HG03457 (cell line): Measurements from ENCODE around the gene ADAMTSL3.
"Not testable (repeated sequence)": the region's sequence is repeated elsewhere in the genome, so short reads cannot be mapped to it uniquely, and the experiment has no call there.

Experiments used
- ATAC-seq: cut with Tn5 transposase; IDR thresholded peaks from one replicate; pipeline ENCODE4 v1.9.1; 2021; ENCODE audit warnings: moderate number of reproducible peaks; ENCODE audit not compliant: unreplicated experiment

The ADAMTSL3 gene

GRCh38 chr15:84078038-84078437 lies 424.1 kb downstream of the ADAMTSL3 start:
- not testable (repeated sequence) for ATAC-seq

- ATAC-seq: not testable (repeated sequence)
These were observed 425.5 kb downstream of the ADAMTSL3 start for GRCh38 chr15:84079325-84079884.

- ATAC-seq: no peak
These were observed 426.2 kb downstream of the ADAMTSL3 start for GRCh38 chr15:84079885-84080777.

DNA sequence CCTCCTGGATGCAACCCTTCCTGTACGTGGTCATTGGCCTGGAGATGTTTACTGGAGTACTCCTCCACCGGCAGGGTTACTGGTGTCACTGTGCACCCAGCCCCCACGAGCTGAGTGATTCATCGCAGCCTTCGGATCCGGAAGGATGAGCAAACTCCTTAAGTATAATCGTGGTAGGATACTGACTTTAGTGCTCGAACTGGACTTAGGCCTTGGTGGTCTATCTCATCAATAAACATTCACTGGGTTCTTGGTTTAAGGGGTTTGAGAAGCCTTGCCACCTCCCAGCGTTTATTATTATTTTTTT lies 426.8 kb downstream of the ADAMTSL3 start:
- not testable (repeated sequence) for ATAC-seq

DNA sequence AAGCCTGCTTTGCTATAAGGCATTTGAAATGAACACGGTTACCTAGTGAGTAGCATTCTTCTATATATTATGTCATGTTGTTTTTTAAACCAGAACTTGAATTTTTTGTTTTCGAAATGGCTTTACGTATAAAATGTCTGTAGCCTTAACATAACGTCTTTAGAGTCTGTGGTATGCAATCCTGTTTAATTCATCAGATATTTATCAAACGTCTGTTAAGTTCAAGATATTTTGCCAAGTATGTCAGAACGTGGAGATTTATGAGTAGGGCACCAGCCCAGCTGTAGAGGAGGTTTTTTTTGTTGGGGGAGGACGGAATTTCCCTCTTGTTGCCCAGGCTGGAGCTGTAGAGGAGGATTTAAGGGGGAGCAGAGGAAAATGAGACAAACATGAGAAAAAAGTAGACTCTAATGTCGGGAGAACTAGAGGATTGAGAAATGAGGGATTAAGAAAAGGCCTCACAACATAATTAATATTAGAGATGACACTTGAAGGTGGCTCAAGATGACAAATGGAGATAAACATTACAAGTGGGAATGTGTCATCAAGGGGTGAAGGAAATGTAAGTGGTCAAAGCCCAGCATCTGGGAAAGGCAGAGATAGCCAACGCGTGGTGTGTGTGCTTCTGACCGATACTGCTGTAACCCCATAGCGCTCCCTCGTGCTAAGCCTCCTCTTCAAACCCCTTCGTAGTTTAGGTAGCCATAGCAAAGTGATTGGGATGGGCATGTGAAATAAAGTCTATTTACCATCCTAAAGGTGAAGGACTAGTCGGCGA lies 427.7 kb downstream of the ADAMTSL3 start:
- ATAC-seq: no peak

GRCh38 chr15:84082739-84083138 lies 428.8 kb downstream of the ADAMTSL3 start:
- ATAC-seq: no peak

- ATAC-seq: not testable (repeated sequence)
These were observed 432.1 kb downstream of the ADAMTSL3 start for GRCh38 chr15:84086071-84086470.
